WTC11 (cell line): ENCODE data around the gene PRKCE. TPM values are rescaled to one million over a fixed set of nuclear protein-coding genes. Genes with fewer than 3 reads are reported as not detected.

Source experiments
- ATAC-seq: fragments of 200-7000 bp; cut with Tn5 transposase; 2 replicates; pipeline ENCODE4 v1.10.0; 2021; ENCODE audit warnings: mild to moderate bottlenecking, moderate library complexity
- CTCF ChIA-PET: fragments of 300-600 bp; sonication (Branson Sonifier 250); formaldehyde crosslinking; loops from one replicate; lab custom pipeline; 2021; ENCODE audit warnings: antibody characterized with exemption; lab: Charles Lee
- POLR2A ChIA-PET: fragments of 350-600 bp; sonication (Branson Sonifier 250); formaldehyde crosslinking; loops from one replicate; lab custom pipeline; 2021; ENCODE audit warnings: antibody characterized with exemption; lab: Charles Lee
- DNase-seq: peaks from one replicate; pipeline ENCODE4 v3.0.0; 2021; ENCODE audit warnings: low spot score
- H3K27ac Mint-ChIP-seq: 2 replicates; pipeline ENCODE4 v1.8.0; 2021; ENCODE audit warnings: mixed read lengths
- H3K27me3 Mint-ChIP-seq: 2 replicates; pipeline ENCODE4 v1.8.0; 2021; ENCODE audit warnings: low read depth, mild to moderate bottlenecking, moderate library complexity, mixed read lengths
- H3K36me3 Mint-ChIP-seq: 2 replicates; pipeline ENCODE4 v1.8.0; 2021; ENCODE audit warnings: mixed read lengths
- H3K4me1 Mint-ChIP-seq: 2 replicates; pipeline ENCODE4 v1.8.0; 2022; ENCODE audit warnings: mixed read lengths
- H3K4me3 Mint-ChIP-seq: 2 replicates; pipeline ENCODE4 v1.8.0; 2021; ENCODE audit warnings: mild to moderate bottlenecking, moderate library complexity, mixed read lengths
- H3K9me3 Mint-ChIP-seq: 2 replicates; pipeline ENCODE4 v1.8.0; 2021; ENCODE audit warnings: mixed read lengths
- AFF4 ChIP-seq: sonication (generic); formaldehyde crosslinking; IDR thresholded peaks from 2 replicates; pipeline ENCODE4 v1.8.1; 2023; ENCODE audit warnings: mild to moderate bottlenecking, missing genetic modification reagents, borderline replicate concordance
- CBFB ChIP-seq: sonication (generic); formaldehyde crosslinking; IDR thresholded peaks from 2 replicates; pipeline ENCODE4 v1.8.1; 2022; ENCODE audit warnings: mild to moderate bottlenecking, low read depth, missing genetic modification reagents
- E2F5 ChIP-seq: sonication (generic); formaldehyde crosslinking; IDR thresholded peaks from 2 replicates; pipeline ENCODE4 v1.8.1; 2022; ENCODE audit warnings: mild to moderate bottlenecking, moderate library complexity, missing genetic modification reagents
- EMX1 ChIP-seq: fragments of 250-450 bp; sonication (Bioruptor Pico); IDR thresholded peaks from 2 replicates; pipeline ENCODE4 v1.8.0; 2021; ENCODE audit warnings: mild to moderate bottlenecking
- ETV6 ChIP-seq: sonication (generic); formaldehyde crosslinking; IDR thresholded peaks from 2 replicates; pipeline ENCODE4 v1.8.1; 2022; ENCODE audit warnings: mild to moderate bottlenecking, missing genetic modification reagents
- GRHL2 ChIP-seq: fragments of 250-450 bp; sonication (Bioruptor Pico); IDR thresholded peaks from 2 replicates; pipeline ENCODE4 v1.8.0; 2022; ENCODE audit warnings: mild to moderate bottlenecking, moderate library complexity; ENCODE audit not compliant: insufficient replicate concordance, severe bottlenecking
- MXD4 ChIP-seq: fragments of 250-450 bp; sonication (Bioruptor Pico); IDR thresholded peaks from 2 replicates; pipeline ENCODE4 v1.8.0; 2021; ENCODE audit warnings: mild to moderate bottlenecking, moderate library complexity, borderline replicate concordance
- MYBL2 ChIP-seq: sonication (generic); formaldehyde crosslinking; IDR thresholded peaks from 2 replicates; pipeline ENCODE4 v1.8.1; 2023; ENCODE audit warnings: mild to moderate bottlenecking, moderate library complexity, missing genetic modification reagents
- NFATC4 ChIP-seq: fragments of 250-450 bp; sonication (Bioruptor Pico); IDR thresholded peaks from 2 replicates; pipeline ENCODE4 v1.9.0; 2021; ENCODE audit warnings: mild to moderate bottlenecking
- NFE2L1 ChIP-seq: sonication (generic); formaldehyde crosslinking; IDR thresholded peaks from 2 replicates; pipeline ENCODE4 v1.8.1; 2023; ENCODE audit warnings: missing genetic modification reagents
- NR3C1 ChIP-seq: sonication (generic); formaldehyde crosslinking; conservative IDR thresholded peaks from 2 replicates; pipeline ENCODE4 v1.8.1; 2023; ENCODE audit warnings: low read depth, mild to moderate bottlenecking, missing genetic modification reagents
- SMAD3 ChIP-seq: sonication (generic); formaldehyde crosslinking; IDR thresholded peaks from 2 replicates; pipeline ENCODE4 v1.8.0; 2022; ENCODE audit warnings: missing genetic modification reagents, mild to moderate bottlenecking, borderline replicate concordance
- SP1 ChIP-seq: sonication (generic); formaldehyde crosslinking; conservative IDR thresholded peaks from 2 replicates; pipeline ENCODE4 v1.8.1; 2022; ENCODE audit warnings: missing genetic modification reagents
- TCF7 ChIP-seq: sonication (generic); formaldehyde crosslinking; IDR thresholded peaks from 2 replicates; pipeline ENCODE4 v1.8.0; 2022; ENCODE audit warnings: mild to moderate bottlenecking, low read depth, missing genetic modification reagents, moderate library complexity
- TP53 ChIP-seq: sonication (generic); formaldehyde crosslinking; IDR thresholded peaks from 2 replicates; pipeline ENCODE4 v1.8.1; 2023; ENCODE audit warnings: mild to moderate bottlenecking, missing genetic modification reagents
- ZBTB43 ChIP-seq: sonication (generic); formaldehyde crosslinking; IDR thresholded peaks from 2 replicates; pipeline ENCODE4 v1.8.1; 2023; ENCODE audit warnings: mild to moderate bottlenecking, missing genetic modification reagents
- ZMAT4 ChIP-seq: fragments of 250-450 bp; sonication (Bioruptor Pico); IDR thresholded peaks from 2 replicates; pipeline ENCODE4 v1.9.0; 2021; ENCODE audit warnings: mild to moderate bottlenecking
- ZNF138 ChIP-seq: sonication (generic); formaldehyde crosslinking; conservative IDR thresholded peaks from 2 replicates; pipeline ENCODE4 v1.8.1; 2022; ENCODE audit warnings: mild to moderate bottlenecking, moderate library complexity, missing genetic modification reagents
- ZNF263 ChIP-seq: sonication (generic); formaldehyde crosslinking; IDR thresholded peaks from 2 replicates; pipeline ENCODE4 v1.8.1; 2022; ENCODE audit warnings: low read depth, mild to moderate bottlenecking, moderate library complexity, missing genetic modification reagents
- ZNF281 ChIP-seq: sonication (generic); formaldehyde crosslinking; IDR thresholded peaks from 2 replicates; pipeline ENCODE4 v1.8.0; 2023; ENCODE audit warnings: mild to moderate bottlenecking, missing genetic modification reagents
- ZNF416 ChIP-seq: fragments of 250-450 bp; sonication (Bioruptor Pico); IDR thresholded peaks from 2 replicates; pipeline ENCODE4 v1.9.0; 2021; ENCODE audit warnings: mild to moderate bottlenecking, inconsistent platforms
- ZNF423 ChIP-seq: fragments of 250-450 bp; sonication (Bioruptor Pico); IDR thresholded peaks from 2 replicates; pipeline ENCODE4 v2.1.2; 2022; ENCODE audit warnings: mild to moderate bottlenecking, moderate library complexity
- ZSCAN18 ChIP-seq: fragments of 250-450 bp; sonication (Bioruptor Pico); IDR thresholded peaks from 2 replicates; pipeline ENCODE4 v2.1.2; 2022; ENCODE audit warnings: mild to moderate bottlenecking, moderate library complexity
- total RNA-seq: library from RNA; stranded (reverse); gene quantifications from 3 replicates; pipeline ENCODE4 v1.2.3, GENCODE V29; 2021

The PRKCE gene
- total RNA-seq, 1 experiment from 2014 or later: 5.8 TPM

- no peak for ATAC-seq
- Mint-ChIP-seq H3K36me3 (no peaks in the 10 kb centered on the region), H3K9me3 (no peaks in the 10 kb centered on the region)
- POLR2A ChIA-PET: no interaction called here
- TF ChIP-seq NFE2L1: no peak
- TF ChIP-seq, all 79 proteins: peak for 0
- H3K27me3 Mint-ChIP-seq: no peaks in the 10 kb centered on the region
- CTCF ChIA-PET: no interaction called here
- no peak overlapping the region for H3K27ac Mint-ChIP-seq
- no peak for DNase-seq
- no peak overlapping the region for H3K4me3 Mint-ChIP-seq
- H3K4me1 Mint-ChIP-seq: peaks cover 15% of the 10 kb centered on the region
Measured at GRCh38 chr2:46076875-46077274, 425.4 kb downstream of the PRKCE start.

- TF ChIP-seq SMAD3 (CRISPR knock-in tag) (no peak), EMX1 (CRISPR knock-in tag) (no peak), NR3C1 (no peak), ZNF281 (no peak), ZMAT4 (CRISPR knock-in tag) (no peak), CBFB (CRISPR knock-in tag) (no peak), AFF4 (CRISPR knock-in tag) (no peak), NFATC4 (CRISPR knock-in tag) (no peak), ZNF138 (CRISPR knock-in tag) (no peak), E2F5 (CRISPR knock-in tag) (no peak)
- ATAC-seq: no peak
- H3K27me3 Mint-ChIP-seq: no peaks in the 10 kb centered on the region
- no peak for DNase-seq
- H3K36me3 Mint-ChIP-seq: no peaks in the 10 kb centered on the region
- H3K4me3 Mint-ChIP-seq: no peak overlapping the region
- no peaks in the 10 kb centered on the region for H3K9me3 Mint-ChIP-seq
- H3K27ac Mint-ChIP-seq: no peak overlapping the region
- ChIA-PET CTCF (no interaction called here), POLR2A (no interaction called here)
- peaks cover 15% of the 10 kb centered on the region for H3K4me1 Mint-ChIP-seq
Measured at GRCh38 chr2:46077522-46078107, 426.1 kb downstream of the PRKCE start.

GRCh38 chr2:46079985-46080560, 428.6 kb downstream of the PRKCE start:
- Mint-ChIP-seq H3K4me3 (no peak overlapping the region), H3K9me3 (no peaks in the 10 kb centered on the region), H3K27ac (no peak overlapping the region), H3K27me3 (no peaks in the 10 kb centered on the region), H3K4me1 (no peaks in the 10 kb centered on the region), H3K36me3 (no peaks in the 10 kb centered on the region)
- no peak for DNase-seq
- no peak for ATAC-seq
- ChIA-PET POLR2A (no interaction called here), CTCF (interaction anchor here (1.6 to 2.1 kb wide), 2 partner anchors 17 to 286 kb away, joined by 4 to 8 read pairs; no protein-coding TSS in a partner anchor)
- TF ChIP-seq ETV6 (no peak), TP53 (CRISPR knock-in tag) (no peak), TCF7 (no peak), MYBL2 (no peak), SP1 (CRISPR knock-in tag) (no peak), ZSCAN18 (CRISPR knock-in tag) (no peak), GRHL2 (CRISPR knock-in tag) (no peak), ZNF423 (no peak), ZBTB43 (CRISPR knock-in tag) (no peak), ZNF416 (CRISPR knock-in tag) (no peak), MXD4 (no peak), ZNF263 (no peak)
